Upper lobe of left lung (tissue), 4 donors: ENCODE results near the gene FRAT1.

ENCODE experiments used
- CTCF ChIP-seq, 6 experiments: fragments of 450-650 bp in 4 of 6; fragments of 200-600 bp in 2 of 6; sonication (generic) in 2 of 6; IDR thresholded peaks; one replicate each; pipeline ENCODE4 v1.5.1; 2016 to 2019; ENCODE audit warnings: antibody characterized with exemption in 6 of 6
- EP300 ChIP-seq, 4 donors: sonication (generic); formaldehyde crosslinking; IDR thresholded peaks; one replicate each; pipeline ENCODE4 v1.5.1; 2017; ENCODE audit warnings: antibody characterized with exemption in 4 of 4, control low read depth in 2 of 4
- POLR2A ChIP-seq, 4 donors: fragments of 450-650 bp; IDR thresholded peaks; one replicate each; pipeline ENCODE4 v1.5.1; 2016 to 2017; ENCODE audit warnings: antibody characterized with exemption in 4 of 4, mild to moderate bottlenecking in 2 of 4
- POLR2AphosphoS5 ChIP-seq, 2 donors: sonication (generic); formaldehyde crosslinking; IDR thresholded peaks; one replicate each; pipeline ENCODE4 v1.5.1; 2017; ENCODE audit warnings: antibody characterized with exemption in 2 of 2

GRCh38 chr10:97365761-97366351 is 46.8 kb downstream of the FRAT1 start:
- no peak for TF ChIP-seq CTCF (IDR thresholded peaks at IDR 0.05)
- TF ChIP-seq EP300 (IDR thresholded peaks at IDR 0.05) = no peak
- no peak for TF ChIP-seq POLR2A (IDR thresholded peaks at IDR 0.05)
- TF ChIP-seq POLR2AphosphoS5 (IDR thresholded peaks at IDR 0.05) = peak in 1 of 2 donors; percentile 33
